Brain microvascular endothelial cell (primary cell): ENCODE results near the gene FAM210A.
"Not testable (repeated sequence)": the region's sequence is repeated elsewhere in the genome, so short reads cannot be mapped to it uniquely, and the experiment has no call there.

Experiments
- DNase-seq: peaks from one replicate; pipeline ENCODE4 v3.0.0-alpha.2; 2020
- H3K27ac ChIP-seq: fragments of 250-450 bp; sonication (Bioruptor Pico); 2 replicates; pipeline ENCODE4 v1.5.1; 2020; ENCODE audit warnings: mild to moderate bottlenecking, moderate library complexity
- H3K27me3 ChIP-seq: fragments of 250-450 bp; sonication (Bioruptor Pico); replicated peaks from 2 replicates; pipeline ENCODE4 v1.5.1; 2020; ENCODE audit warnings: mild to moderate bottlenecking
- H3K36me3 ChIP-seq: fragments of 250-450 bp; sonication (Bioruptor Pico); replicated peaks from 2 replicates; pipeline ENCODE4 v1.5.1; 2020; ENCODE audit warnings: mild to moderate bottlenecking
- H3K4me3 ChIP-seq: 2 replicates; pipeline ENCODE4 v1.5.1; 2011; ENCODE audit warnings: low read depth, mild to moderate bottlenecking, control low read depth, low read length, moderate library complexity
- CTCF ChIP-seq: IDR thresholded peaks from 2 replicates; pipeline ENCODE4 v1.5.1; 2011; ENCODE audit warnings: low read depth, mild to moderate bottlenecking, moderate library complexity, low read length, control low read depth, inconsistent platforms; ENCODE audit errors: missing control alignments
- in situ Hi-C: cut with HindIII; loops from 2 replicates; pipeline ENCODE4 v1.10.0; 2017; ENCODE audit warnings: low sequenced_read_pairs, low pct_ligation_motif_present

FAM210A gene

GRCh38 chr18:13756671-13757070, 30.3 kb upstream of the FAM210A start:
- DNase-seq, result no peak
- Histone ChIP-seq H3K27ac (no peak overlapping the region), H3K36me3 (peaks cover 31% of the 10 kb centered on the region), H3K27me3 (no peaks in the 10 kb centered on the region), H3K4me3 (no peak overlapping the region)
- in situ Hi-C loops, result no loop called here
- TF ChIP-seq CTCF, result no peak

- H3K36me3 ChIP-seq, result peaks cover 34% of the 10 kb centered on the region
- no peak overlapping the region for H3K27ac ChIP-seq
- no peak overlapping the region for H3K4me3 ChIP-seq
- no peaks in the 10 kb centered on the region for H3K27me3 ChIP-seq
- no peak for TF ChIP-seq CTCF
- no peak for DNase-seq
- in situ Hi-C loops, result no loop called here
These were observed 29.9 kb upstream of the FAM210A start for GRCh38 chr18:13756261-13756660.

GRCh38 chr18:13751599-13751998, 25.2 kb upstream of the FAM210A start:
- in situ Hi-C loops, H3K27me3 ChIP-seq: not testable (repeated sequence)
- H3K36me3 ChIP-seq, result peaks cover 46% of the 10 kb centered on the region

GRCh38 chr18:13746633-13747032, 20.3 kb upstream of the FAM210A start:
- H3K4me3 ChIP-seq, result no peak overlapping the region
- no peak overlapping the region for H3K27ac ChIP-seq
- peaks cover 30% of the 10 kb centered on the region for H3K36me3 ChIP-seq
- no peak for TF ChIP-seq CTCF
- in situ Hi-C loops, result no loop called here
- DNase-seq, result no peak
- H3K27me3 ChIP-seq, result no peaks in the 10 kb centered on the region

More at GRCh38 chr18:13751599-13751998, 25.2 kb upstream of the FAM210A start:
- H3K27ac ChIP-seq, H3K4me3 ChIP-seq, DNase-seq: not testable (repeated sequence)

- no peak for TF ChIP-seq CTCF
- Histone ChIP-seq H3K27ac (no peak overlapping the region), H3K4me3 (no peak overlapping the region), H3K27me3 (no peaks in the 10 kb centered on the region), H3K36me3 (peaks cover 29% of the 10 kb centered on the region)
- in situ Hi-C loops, result no loop called here
- DNase-seq, result no peak
These were observed 19.3 kb upstream of the FAM210A start for GRCh38 chr18:13745696-13746095.

GRCh38 chr18:13735681-13736080, 9.3 kb upstream of the FAM210A start:
- no peak for TF ChIP-seq CTCF
- H3K36me3 ChIP-seq, result peaks cover 25% of the 10 kb centered on the region
- no peak overlapping the region for H3K4me3 ChIP-seq
- no peak overlapping the region for H3K27ac ChIP-seq
- in situ Hi-C loops, result no loop called here
- no peak for DNase-seq
- H3K27me3 ChIP-seq, result no peaks in the 10 kb centered on the region
